ENCODE measurements around the gene FBXO41.
"Not testable (repeated sequence)": the region's sequence is repeated elsewhere in the genome, so short reads cannot be mapped to it uniquely, and the experiment has no call there.

The FBXO41 gene

GRCh38 chr2:73286134-73286655, 1.9 kb upstream of the FBXO41 start:
- DNase-seq, result no peak

GRCh38 chr2:73285159-73285739, 971 bp upstream of the FBXO41 start:
- DNase-seq, result no peak

- DNase-seq, result peak; percentile 20
Measured at GRCh38 chr2:73283545-73284295, 558 bp downstream of the FBXO41 start.

- DNase-seq, result no peak
Measured at GRCh38 chr2:73282924-73283544, 1.2 kb downstream of the FBXO41 start.

- DNase-seq, result no peak
Measured at GRCh38 chr2:73281244-73281643, 3.0 kb downstream of the FBXO41 start.

GRCh38 chr2:73279852-73280251, 4.4 kb downstream of the FBXO41 start:
- DNase-seq, result no peak

- DNase-seq, result no peak
Measured at GRCh38 chr2:73272270-73272669, 12.0 kb downstream of the FBXO41 start.

- no peak for DNase-seq
Measured at GRCh38 chr2:73269686-73270465, 14.4 kb downstream of the FBXO41 start.

- DNase-seq, result peak; percentile 88
Measured at GRCh38 chr2:73268830-73269685, 15.2 kb downstream of the FBXO41 start.

GRCh38 chr2:73268366-73268829, 15.9 kb downstream of the FBXO41 start:
- peak; percentile 53 for DNase-seq

GRCh38 chr2:73267008-73267407, 17.3 kb downstream of the FBXO41 start:
- no peak for DNase-seq

- no peak for DNase-seq
Measured at GRCh38 chr2:73266061-73266901, 18.0 kb downstream of the FBXO41 start.

GRCh38 chr2:73265298-73266060, 18.8 kb downstream of the FBXO41 start:
- no peak for DNase-seq

GRCh38 chr2:73264783-73265182, 19.5 kb downstream of the FBXO41 start:
- no peak for DNase-seq

- no peak for DNase-seq
Measured at GRCh38 chr2:73264332-73264606, 20.0 kb downstream of the FBXO41 start.

GRCh38 chr2:73263540-73264331, 20.5 kb downstream of the FBXO41 start:
- DNase-seq, result no peak

GRCh38 chr2:73262691-73263429, 21.4 kb downstream of the FBXO41 start:
- DNase-seq, result not testable (repeated sequence)

GRCh38 chr2:73262108-73262651, 22.1 kb downstream of the FBXO41 start:
- DNase-seq, result no peak

Measured in NCI-H2171 treated with DMSO at 0.1 percent for 48 hours (cell line).